CD4-positive, alpha-beta T cell (primary cell): ENCODE measurements around the gene ABCC9. TPM values are rescaled to one million over a fixed set of nuclear protein-coding genes. Genes with fewer than 3 reads are reported as not detected.
"Not testable (repeated sequence)": the region's sequence is repeated elsewhere in the genome, so short reads cannot be mapped to it uniquely, and the experiment has no call there.

Source experiments
- ATAC-seq: fragments of 200-7000 bp; cut with Tn5 transposase; one replicate; pipeline ENCODE4 v1.10.0; 2022; ENCODE audit warnings: mild to moderate bottlenecking; ENCODE audit not compliant: poor library complexity
- CTCF ChIA-PET: fragments of 350-600 bp; sonication (Branson Sonifier 250); formaldehyde crosslinking; loops from one replicate; lab custom pipeline; 2021; ENCODE audit warnings: antibody characterized with exemption, inconsistent platforms; lab: Charles Lee
- POLR2A ChIA-PET: fragments of 350-600 bp; sonication (Branson Sonifier 250); formaldehyde crosslinking; loops from one replicate; lab custom pipeline; 2021; ENCODE audit warnings: antibody characterized with exemption, inconsistent platforms; lab: Charles Lee
- DNase-seq, 14 experiments: peaks; one replicate each; pipeline ENCODE4 v3.0.0-alpha.2; 2013 to 2020; ENCODE audit warnings: mixed read lengths in 2 of 14
- H3K27ac ChIP-seq, 2 donors: one replicate each; pipeline versions ENCODE4 v1.5.1 to v1.7.0; 2013; ENCODE audit warnings: low read length in 2 of 2, low read depth in 1 of 2, mild to moderate bottlenecking in 1 of 2
- H3K27me3 ChIP-seq, 2 experiments: 1 replicate in 1 of 2; 2 replicates in 1 of 2; pipeline versions ENCODE4 v1.6.1 to v1.7.0; 2013; ENCODE audit warnings: low read length in 2 of 2, control low read depth in 1 of 2, mild to moderate bottlenecking in 1 of 2, moderate library complexity in 1 of 2; ENCODE audit not compliant: insufficient read depth in 2 of 2, control insufficient read depth in 1 of 2
- H3K36me3 ChIP-seq: one replicate; pipeline ENCODE4 v1.6.1; 2013; ENCODE audit warnings: low read length, control low read depth; ENCODE audit not compliant: insufficient read depth
- H3K4me1 ChIP-seq: one replicate; pipeline ENCODE4 v1.6.1; 2013; ENCODE audit warnings: low read length, control low read depth; ENCODE audit not compliant: insufficient read depth
- H3K4me3 ChIP-seq: one replicate; pipeline ENCODE4 v1.5.1; 2013; ENCODE audit warnings: mild to moderate bottlenecking, low read length, moderate library complexity
- H3K9me3 ChIP-seq, 2 experiments: 1 replicate in 1 of 2; 2 replicates in 1 of 2; pipeline versions ENCODE4 v1.6.1 to v1.7.0; 2013; ENCODE audit warnings: low read length in 2 of 2, mild to moderate bottlenecking in 2 of 2, control low read depth in 1 of 2, moderate library complexity in 1 of 2; ENCODE audit not compliant: control insufficient read depth in 1 of 2, insufficient read depth in 1 of 2
- H3K27ac Mint-ChIP-seq: one replicate; pipeline ENCODE4 v1.8.0; 2020; ENCODE audit warnings: mixed read lengths
- H3K27me3 Mint-ChIP-seq: one replicate; pipeline ENCODE4 v1.8.0; 2021; ENCODE audit warnings: mixed read lengths
- H3K36me3 Mint-ChIP-seq: one replicate; pipeline ENCODE4 v1.8.0; 2021; ENCODE audit warnings: low read depth, mixed read lengths
- H3K4me1 Mint-ChIP-seq: one replicate; pipeline ENCODE4 v1.8.0; 2021; ENCODE audit warnings: low read depth, mixed read lengths
- H3K4me3 Mint-ChIP-seq: one replicate; pipeline ENCODE4 v1.8.0; 2020; ENCODE audit warnings: mild to moderate bottlenecking, mixed read lengths
- H3K9me3 Mint-ChIP-seq: one replicate; pipeline ENCODE4 v1.8.0; 2020; ENCODE audit warnings: mixed read lengths
- CTCF ChIP-seq: fragments of 200-600 bp; IDR thresholded peaks from one replicate; pipeline ENCODE4 v1.8.0; 2022; ENCODE audit warnings: antibody characterized with exemption, mild to moderate bottlenecking
- intact Hi-C, 2 experiments: fragments of 100-400 bp; cut with DNase I in 1 of 2; cut with micrococcal nuclease in 1 of 2; formaldehyde crosslinking; loops; one replicate each; pipeline versions ENCODE4 v1.15.1 to v1.9.0; 2023 to 2025; cut with DNase I, micrococcal nuclease
- total RNA-seq, 174 experiments: library from RNA in 2 of 174; stranded (reverse) in 2 of 174; gene quantifications; one replicate each; pipeline ENCODE4 v1.2.3 and lab custom pipeline; 2021 to 2026

Gene ABCC9
- total RNA-seq, 2 experiments from 2014 or later: not detected

GRCh38 chr12:21813125-21813524 is 128.1 kb downstream of the ABCC9 start:
- Mint-ChIP-seq H3K4me1 (no peaks in the 10 kb centered on the region), H3K27me3 (no peaks in the 10 kb centered on the region), H3K9me3 (peaks cover 3% of the 10 kb centered on the region), H3K27ac (no peak overlapping the region), H3K4me3 (no peak overlapping the region), H3K36me3 (no peaks in the 10 kb centered on the region)
- no peak for DNase-seq
- Histone ChIP-seq H3K27me3 (no peaks in the 10 kb centered on the region), H3K4me1 (no peaks in the 10 kb centered on the region), H3K9me3 (no peaks in the 10 kb centered on the region), H3K27ac (no peak overlapping the region), H3K4me3 (no peak overlapping the region), H3K36me3 (no peaks in the 10 kb centered on the region)
- intact Hi-C loops: no loop called here
- ChIA-PET CTCF (no interaction called here), POLR2A (no interaction called here)
- no peak for TF ChIP-seq CTCF
- ATAC-seq: no peak

GRCh38 chr12:21812340-21812739 is 128.9 kb downstream of the ABCC9 start:
- H3K27me3 ChIP-seq, CTCF ChIA-PET, H3K27ac Mint-ChIP-seq, H3K36me3 Mint-ChIP-seq, H3K27ac ChIP-seq, H3K9me3 Mint-ChIP-seq, intact Hi-C loops, H3K4me1 ChIP-seq, DNase-seq, ATAC-seq, H3K27me3 Mint-ChIP-seq, H3K9me3 ChIP-seq, H3K36me3 ChIP-seq, H3K4me1 Mint-ChIP-seq, H3K4me3 Mint-ChIP-seq, POLR2A ChIA-PET, H3K4me3 ChIP-seq: not testable (repeated sequence)

- Mint-ChIP-seq H3K9me3 (peaks cover 3% of the 10 kb centered on the region), H3K4me1 (no peaks in the 10 kb centered on the region), H3K36me3 (no peaks in the 10 kb centered on the region), H3K27ac (no peak overlapping the region), H3K27me3 (no peaks in the 10 kb centered on the region), H3K4me3 (no peak overlapping the region)
- intact Hi-C loops: no loop called here
- POLR2A ChIA-PET: no interaction called here
- Histone ChIP-seq H3K4me1 (no peaks in the 10 kb centered on the region), H3K4me3 (no peak overlapping the region), H3K36me3 (no peaks in the 10 kb centered on the region), H3K9me3 (no peaks in the 10 kb centered on the region), H3K27ac (no peak overlapping the region), H3K27me3 (no peaks in the 10 kb centered on the region)
- DNase-seq: no peak
- no peak for ATAC-seq
- TF ChIP-seq CTCF: no peak
- CTCF ChIA-PET: no interaction called here
Observed at GRCh38 chr12:21809100-21809499, 132.1 kb downstream of the ABCC9 start.

GRCh38 chr12:21806255-21806654 is 135.0 kb downstream of the ABCC9 start:
- DNase-seq (no peak), ATAC-seq (no peak)
- peaks cover 3% of the 10 kb centered on the region for H3K9me3 Mint-ChIP-seq
- Histone ChIP-seq H3K27me3 (no peaks in the 10 kb centered on the region), H3K4me3 (no peak overlapping the region), H3K36me3 (no peaks in the 10 kb centered on the region), H3K4me1 (no peaks in the 10 kb centered on the region), H3K9me3 (no peaks in the 10 kb centered on the region), H3K27ac (no peak overlapping the region)
- no peaks in the 10 kb centered on the region for H3K27me3 Mint-ChIP-seq
- no peak for TF ChIP-seq CTCF
- H3K36me3 Mint-ChIP-seq: no peaks in the 10 kb centered on the region
- ChIA-PET CTCF (no interaction called here), POLR2A (no interaction called here)
- no peak overlapping the region for H3K4me3 Mint-ChIP-seq
- H3K27ac Mint-ChIP-seq: no peak overlapping the region
- no peaks in the 10 kb centered on the region for H3K4me1 Mint-ChIP-seq
- intact Hi-C loops: no loop called here
